AG09309 (cell line): ENCODE data around the gene AACS.

Experiments
- DNase-seq: peaks from one replicate; pipeline ENCODE4 v3.0.0-alpha.2; 2010; ENCODE audit warnings: low read depth
- H3K4me3 ChIP-seq: 2 replicates; pipeline ENCODE4 v1.5.1; 2011; ENCODE audit warnings: mild to moderate bottlenecking, low read depth, low read length, moderate library complexity; ENCODE audit not compliant: control insufficient read depth
- CTCF ChIP-seq: IDR thresholded peaks from 2 replicates; pipeline ENCODE4 v1.5.1; 2011; ENCODE audit warnings: mild to moderate bottlenecking, low read depth, low read length, inconsistent platforms; ENCODE audit not compliant: insufficient read depth, control insufficient read depth; ENCODE audit errors: missing control alignments

AACS gene

GRCh38 chr12:125121106-125121505 is 55.9 kb downstream of the AACS start:
- no peak for DNase-seq
- no peak for TF ChIP-seq CTCF
- no peak overlapping the region for H3K4me3 ChIP-seq

GRCh38 chr12:125122668-125123067 is 57.4 kb downstream of the AACS start:
- H3K4me3 ChIP-seq = no peak overlapping the region
- no peak for TF ChIP-seq CTCF
- no peak for DNase-seq

- no peak for TF ChIP-seq CTCF
- no peak for DNase-seq
- H3K4me3 ChIP-seq = no peak overlapping the region
Observed at GRCh38 chr12:125124320-125124966, 59.2 kb downstream of the AACS start.

GRCh38 chr12:125125271-125125670 is 60.0 kb downstream of the AACS start:
- H3K4me3 ChIP-seq = no peak overlapping the region
- no peak for TF ChIP-seq CTCF
- DNase-seq = no peak

GRCh38 chr12:125128439-125129178 is 63.4 kb downstream of the AACS start:
- no peak for TF ChIP-seq CTCF
- H3K4me3 ChIP-seq = no peak overlapping the region
- no peak for DNase-seq

- DNase-seq = no peak
- TF ChIP-seq CTCF = no peak
- no peak overlapping the region for H3K4me3 ChIP-seq
Observed at GRCh38 chr12:125129179-125129571, 63.9 kb downstream of the AACS start.
